HAP-1 (cell line): ENCODE measurements around the gene TTC28.
A peak's percentile ranks its signal among the peaks of the same experiment; 100 is the strongest.

Experiments
- DNase-seq, 2 experiments: peaks; one replicate each; pipeline ENCODE4 v3.0.0-alpha.2; 2016 to 2020; ENCODE audit warnings: low spot score in 2 of 2
- H3K27me3 ChIP-seq: fragments of 250-450 bp; sonication (Bioruptor Pico); 2 replicates; pipeline ENCODE4 v1.5.1; 2020; ENCODE audit warnings: low read depth, mild to moderate bottlenecking, moderate library complexity
- H3K36me3 ChIP-seq: fragments of 250-450 bp; sonication (Bioruptor Pico); replicated peaks from 2 replicates; pipeline ENCODE4 v1.5.1; 2020; ENCODE audit warnings: mild to moderate bottlenecking
- H3K4me1 ChIP-seq: fragments of 250-450 bp; sonication (Bioruptor Pico); 2 replicates; pipeline ENCODE4 v1.5.1; 2020; ENCODE audit warnings: mild to moderate bottlenecking
- H3K4me3 ChIP-seq: fragments of 250-450 bp; sonication (Bioruptor Pico); 2 replicates; pipeline ENCODE4 v1.5.1; 2020; ENCODE audit warnings: mild to moderate bottlenecking, moderate library complexity
- H3K9me3 ChIP-seq: fragments of 250-450 bp; sonication (Bioruptor Pico); 2 replicates; pipeline ENCODE4 v1.5.1; 2020; ENCODE audit warnings: mild to moderate bottlenecking, moderate library complexity
- in situ Hi-C: fragments of 300-500 bp; cut with MboI; formaldehyde crosslinking; loops from 3 replicates; pipeline ENCODE4 v1.14.3; 2020; ENCODE audit warnings: low sequenced_read_pairs, inconsistent platforms, mixed read lengths

Gene TTC28

GRCh38 chr22:28607795-28608194, 71.8 kb downstream of the TTC28 start:
- in situ Hi-C loops, result loop anchor here (25.0 kb wide), 1 partner anchor 430 kb away; no protein-coding TSS in a partner anchor
- Histone ChIP-seq H3K27me3 (no peaks in the 10 kb centered on the region), H3K9me3 (no peaks in the 10 kb centered on the region), H3K4me1 (0 out of 2 replicates have a peak, but pooled peaks cover 2% of the 10 kb centered on the region), H3K4me3 (no peak overlapping the region), H3K36me3 (no peaks in the 10 kb centered on the region)
- DNase-seq, result no peak

GRCh38 chr22:28604966-28605761, 74.5 kb downstream of the TTC28 start:
- Histone ChIP-seq H3K4me1 (0 out of 2 replicates have a peak, but pooled peaks cover 1% of the 10 kb centered on the region), H3K4me3 (no peak overlapping the region), H3K27me3 (no peaks in the 10 kb centered on the region), H3K36me3 (no peaks in the 10 kb centered on the region), H3K9me3 (no peaks in the 10 kb centered on the region)
- in situ Hi-C loops, result loop anchor here (5.0 to 25.0 kb wide), 2 partner anchors 222 to 432 kb away; no protein-coding TSS in a partner anchor
- DNase-seq, result no peak

GRCh38 chr22:28601915-28602314, 77.7 kb downstream of the TTC28 start:
- H3K4me1 ChIP-seq, result no peaks in the 10 kb centered on the region
- no peaks in the 10 kb centered on the region for H3K9me3 ChIP-seq
- no peaks in the 10 kb centered on the region for H3K27me3 ChIP-seq
- DNase-seq, result no peak
- no peaks in the 10 kb centered on the region for H3K36me3 ChIP-seq
- in situ Hi-C loops, result loop anchor here (5.0 to 25.0 kb wide), 2 partner anchors 225 to 435 kb away; no protein-coding TSS in a partner anchor
- no peak overlapping the region for H3K4me3 ChIP-seq

GRCh38 chr22:28600546-28601143, 79.0 kb downstream of the TTC28 start:
- no peaks in the 10 kb centered on the region for H3K36me3 ChIP-seq
- no peak overlapping the region for H3K4me3 ChIP-seq
- H3K9me3 ChIP-seq, result no peaks in the 10 kb centered on the region
- no peaks in the 10 kb centered on the region for H3K4me1 ChIP-seq
- no peaks in the 10 kb centered on the region for H3K27me3 ChIP-seq
- in situ Hi-C loops, result loop anchor here (5.0 to 25.0 kb wide), 2 partner anchors 227 to 437 kb away; no protein-coding TSS in a partner anchor
- DNase-seq, result peak in 1 of 2 experiments; percentile 65

- H3K4me3 ChIP-seq, result no peak overlapping the region
- no peaks in the 10 kb centered on the region for H3K36me3 ChIP-seq
- peaks cover 3% of the 10 kb centered on the region for H3K4me1 ChIP-seq
- in situ Hi-C loops, result loop anchor here (5.0 to 25.0 kb wide), 3 partner anchors 228 to 712 kb away; no protein-coding TSS in a partner anchor
- H3K9me3 ChIP-seq, result no peaks in the 10 kb centered on the region
- DNase-seq, result no peak
- H3K27me3 ChIP-seq, result no peaks in the 10 kb centered on the region
These were observed 79.9 kb downstream of the TTC28 start for GRCh38 chr22:28599693-28600092.

- in situ Hi-C loops, result loop anchor here (25.0 kb wide), 1 partner anchor 710 kb away; no protein-coding TSS in a partner anchor
- no peak overlapping the region for H3K4me3 ChIP-seq
- DNase-seq, result no peak
These were observed 82.0 kb downstream of the TTC28 start for GRCh38 chr22:28597665-28598064.

GRCh38 chr22:28594797-28595462, 84.7 kb downstream of the TTC28 start:
- H3K9me3 ChIP-seq, result no peaks in the 10 kb centered on the region
- no peaks in the 10 kb centered on the region for H3K36me3 ChIP-seq
- in situ Hi-C loops, result loop anchor here (25.0 kb wide), 1 partner anchor 708 kb away; no protein-coding TSS in a partner anchor
- no peak overlapping the region for H3K4me3 ChIP-seq
- H3K4me1 ChIP-seq, result peaks cover 7% of the 10 kb centered on the region
- no peaks in the 10 kb centered on the region for H3K27me3 ChIP-seq
- peak in 1 of 2 experiments; percentile 84 for DNase-seq

More at GRCh38 chr22:28597665-28598064, 82.0 kb downstream of the TTC28 start:
- no peaks in the 10 kb centered on the region for H3K36me3 ChIP-seq
- H3K9me3 ChIP-seq, result no peaks in the 10 kb centered on the region
- peaks cover 7% of the 10 kb centered on the region for H3K4me1 ChIP-seq
- no peaks in the 10 kb centered on the region for H3K27me3 ChIP-seq

GRCh38 chr22:28594076-28594796, 85.4 kb downstream of the TTC28 start:
- DNase-seq, result no peak
- in situ Hi-C loops, result loop anchor here (25.0 kb wide), 1 partner anchor 707 kb away; no protein-coding TSS in a partner anchor
- Histone ChIP-seq H3K36me3 (no peaks in the 10 kb centered on the region), H3K4me1 (peaks cover 7% of the 10 kb centered on the region), H3K27me3 (no peaks in the 10 kb centered on the region), H3K4me3 (no peak overlapping the region), H3K9me3 (no peaks in the 10 kb centered on the region)

- in situ Hi-C loops, result loop anchor here (25.0 kb wide), 1 partner anchor 706 kb away; no protein-coding TSS in a partner anchor
- Histone ChIP-seq H3K9me3 (no peaks in the 10 kb centered on the region), H3K4me1 (peaks cover 7% of the 10 kb centered on the region), H3K4me3 (no peak overlapping the region), H3K36me3 (no peaks in the 10 kb centered on the region), H3K27me3 (no peaks in the 10 kb centered on the region)
- no peak for DNase-seq
These were observed 86.3 kb downstream of the TTC28 start for GRCh38 chr22:28593299-28593698.

- Histone ChIP-seq H3K36me3 (no peaks in the 10 kb centered on the region), H3K4me3 (no peak overlapping the region), H3K4me1 (no peaks in the 10 kb centered on the region), H3K9me3 (no peaks in the 10 kb centered on the region), H3K27me3 (no peaks in the 10 kb centered on the region)
- in situ Hi-C loops, result loop anchor here (5.0 to 25.0 kb wide), 2 partner anchors 567 to 702 kb away; no protein-coding TSS in a partner anchor
- no peak for DNase-seq
These were observed 90.4 kb downstream of the TTC28 start for GRCh38 chr22:28589102-28589750.

GRCh38 chr22:28585324-28585723, 94.3 kb downstream of the TTC28 start:
- Histone ChIP-seq H3K4me3 (no peak overlapping the region), H3K4me1 (no peaks in the 10 kb centered on the region), H3K9me3 (no peaks in the 10 kb centered on the region), H3K36me3 (no peaks in the 10 kb centered on the region), H3K27me3 (no peaks in the 10 kb centered on the region)
- in situ Hi-C loops, result loop anchor here (5.0 to 25.0 kb wide), 2 partner anchors 563 to 698 kb away; no protein-coding TSS in a partner anchor
- DNase-seq, result no peak

- peak in 1 of 2 experiments; percentile 18 for DNase-seq
- Histone ChIP-seq H3K4me3 (no peak overlapping the region), H3K36me3 (no peaks in the 10 kb centered on the region), H3K9me3 (no peaks in the 10 kb centered on the region), H3K4me1 (no peaks in the 10 kb centered on the region), H3K27me3 (no peaks in the 10 kb centered on the region)
- in situ Hi-C loops, result loop anchor here (25.0 kb wide), 1 partner anchor 696 kb away; no protein-coding TSS in a partner anchor
These were observed 96.8 kb downstream of the TTC28 start for GRCh38 chr22:28582806-28583205.
